Measurements from ENCODE around the gene GRIN2C. TPM values are rescaled to one million over a fixed set of nuclear protein-coding genes. Genes with fewer than 3 reads are reported as not detected.
A peak's percentile ranks its signal among the peaks of the same experiment; 100 is the strongest.

The GRIN2C gene
- total and polyA plus RNA-seq, 12 donors, result 0.42 to 16.4 (median 3.2) TPM

- WGBS, 4 donors, result 44 to 66% (median 48%) methylated on average over 6 of the region's 6 CpGs
- H3K27me3 ChIP-seq, result no peaks in the 10 kb centered on the region
- DNase-seq, result no peak
- peak overlapping the region in 1 of 4 donors; percentile 32 for H3K4me3 ChIP-seq
- H3K27ac ChIP-seq, result peak overlapping the region; percentile 19 to 86 (median 78)
- peaks cover 43 to 57% of the 10 kb centered on the region in 2 donors for H3K4me1 ChIP-seq (replicated peaks in 1 of 2)
- H3K9me3 ChIP-seq (replicated peaks in 1 of 3), result no peaks in the 10 kb centered on the region
- intact Hi-C loops (cut with DNase I), result no loop called here
- no peak for TF ChIP-seq POLR2A (IDR thresholded peaks at IDR 0.05)
- H3K36me3 ChIP-seq (replicated peaks in 1 of 2), result peaks cover 0 to 6% of the 10 kb centered on the region in 2 donors
Observed at GRCh38 chr17:74868908-74869255, 9.2 kb upstream of the GRIN2C start.

GRCh38 chr17:74868251-74868907 lies 8.7 kb upstream of the GRIN2C start:
- TF ChIP-seq POLR2A (IDR thresholded peaks at IDR 0.05) (peak in 1 of 2 donors; percentile 59), CTCF (IDR thresholded peaks at IDR 0.05) (no peak)
- Histone ChIP-seq H3K4me1 (replicated peaks in 1 of 2) (peaks cover 43 to 55% of the 10 kb centered on the region in 2 donors), H3K36me3 (replicated peaks in 1 of 2) (peaks cover 0 to 9% of the 10 kb centered on the region in 2 donors), H3K27me3 (no peaks in the 10 kb centered on the region), H3K27ac (peak overlapping the region; percentile 19 to 86 (median 78)), H3K4me3 (peak overlapping the region in 1 of 4 donors; percentile 32), H3K9me3 (replicated peaks in 1 of 3) (no peaks in the 10 kb centered on the region)
- DNase-seq, result peak; percentile 72 to 94 (median 93)
- intact Hi-C loops (cut with DNase I), result no loop called here
- 30 to 46% (median 41%) methylated on average over 11 to 12 of the region's 12 CpGs for WGBS, 4 donors

- no peak for TF ChIP-seq POLR2A (IDR thresholded peaks at IDR 0.05)
- TF ChIP-seq CTCF (IDR thresholded peaks at IDR 0.05), result no peak
- WGBS, 4 donors, result 45 to 72% (median 55%) methylated on average over 11 to 19 of the region's 19 CpGs
- DNase-seq, result peak in 1 of 7 donors; percentile 52
- H3K4me1 ChIP-seq (replicated peaks in 1 of 2), result peaks cover 33 to 66% of the 10 kb centered on the region in 2 donors
- peaks cover 0 to 9% of the 10 kb centered on the region in 2 donors for H3K36me3 ChIP-seq (replicated peaks in 1 of 2)
- no peak overlapping the region for H3K4me3 ChIP-seq
- H3K27me3 ChIP-seq, result no peaks in the 10 kb centered on the region
- intact Hi-C loops (cut with DNase I), result no loop called here
- H3K9me3 ChIP-seq (replicated peaks in 1 of 3), result no peaks in the 10 kb centered on the region
- peak overlapping the region in 2 of 5 donors; percentile 7 to 41 for H3K27ac ChIP-seq
Observed at GRCh38 chr17:74866198-74866835, 6.6 kb upstream of the GRIN2C start.

- intact Hi-C loops (cut with DNase I), result loop anchor here in 1 of 2 donors (2.0 kb wide), 1 partner anchor 73 kb away; no protein-coding TSS in a partner anchor
- Histone ChIP-seq H3K36me3 (replicated peaks in 1 of 2) (peaks cover 0 to 9% of the 10 kb centered on the region in 2 donors), H3K4me3 (peak overlapping the region in 1 of 4 donors; percentile 9), H3K27ac (peak overlapping the region in 1 of 5 donors; percentile 41), H3K9me3 (replicated peaks in 1 of 3) (no peaks in the 10 kb centered on the region), H3K27me3 (no peaks in the 10 kb centered on the region), H3K4me1 (replicated peaks in 1 of 2) (peaks cover 39 to 72% of the 10 kb centered on the region in 2 donors)
- peak in 3 of 7 donors; percentile 41 to 52 (median 49) for DNase-seq
- WGBS, 4 donors, result 37 to 67% (median 49%) methylated on average over 4 to 19 of the region's 19 CpGs
- TF ChIP-seq POLR2A (IDR thresholded peaks at IDR 0.05), result no peak
- TF ChIP-seq CTCF (IDR thresholded peaks at IDR 0.05), result no peak
Observed at GRCh38 chr17:74865504-74866197, 6.0 kb upstream of the GRIN2C start.
